Tracheal epithelial cell (primary cell): Measurements from ENCODE around the gene AP1G1. TPM values are rescaled to one million over a fixed set of nuclear protein-coding genes. Genes with fewer than 3 reads are reported as not detected.

Source experiments
- total RNA-seq: library from RNA; depleted of rRNA; stranded (reverse); fragments of >200 nt; gene quantifications from 2 replicates; pipeline ENCODE4 v1.2.1, GENCODE V29; 2014

The AP1G1 gene
- total RNA-seq: 31.1 and 51.1 TPM in 2 replicates

GRCh38 chr16:71808593-71809459 is at the start of gene AP1G1:
Gene AP1G1, minus strand, starts transcription at chr16:71808834. Its CDS starts 19,355 bp downstream, at chr16:71789479.

GRCh38 chr16:71845639-71846430 is 37.2 kb upstream of the AP1G1 start, which contains the start of gene ATXN1L:
Gene ATXN1L, plus strand, starts transcription at chr16:71845976. Its CDS starts 3,765 bp downstream, at chr16:71849741.

GRCh38 chr16:71724320-71724751 is 84.3 kb downstream of the AP1G1 start, which contains the start of gene PHLPP2:
Gene PHLPP2, minus strand, starts transcription at chr16:71724701. Its CDS starts 9,906 bp downstream, at chr16:71714795.

Other genes starting within 250 kb of the AP1G1 start
- gene TAT, start 231.7 kb downstream of the AP1G1 start, total RNA-seq: under 0.01 TPM in 1 of 2 replicates, not detected in the other
- gene MARVELD3, start 182.7 kb downstream of the AP1G1 start, total RNA-seq: 11.7 and 29.2 TPM in 2 replicates
- gene PHLPP2, start 84.1 kb downstream of the AP1G1 start, total RNA-seq: 2.3 and 4.6 TPM in 2 replicates
- 8.1 and 11.6 TPM in 2 replicates for gene ATXN1L, start 37.1 kb upstream of the AP1G1 start, total RNA-seq
- gene ZNF821, start 75.3 kb upstream of the AP1G1 start, total RNA-seq: 5.5 TPM in 2 replicates
- gene IST1, start 86.7 kb upstream of the AP1G1 start, total RNA-seq: 168 and 175 TPM in 2 replicates
- not detected in 2 replicates for gene PKD1L3, start 191.6 kb upstream of the AP1G1 start, total RNA-seq
- gene DHODH, start 199.9 kb upstream of the AP1G1 start, total RNA-seq: 5.1 and 8.3 TPM in 2 replicates
- not detected in 2 replicates for gene HP, start 245.7 kb upstream of the AP1G1 start, total RNA-seq